CD8-positive, alpha-beta memory T cell (primary cell): Measurements from ENCODE around the gene SCTR. TPM values are rescaled to one million over a fixed set of nuclear protein-coding genes. Genes with fewer than 3 reads are reported as not detected.

Experiments
- CTCF ChIA-PET: fragments of 350-600 bp; sonication (Branson Sonifier 250); formaldehyde crosslinking; loops from one replicate; lab custom pipeline; 2021; ENCODE audit warnings: antibody characterized with exemption; lab: Charles Lee
- POLR2A ChIA-PET: fragments of 350-600 bp; sonication (Branson Sonifier 250); formaldehyde crosslinking; loops from one replicate; lab custom pipeline; 2021; ENCODE audit warnings: antibody characterized with exemption; lab: Charles Lee
- DNase-seq, 5 donors: peaks; one replicate each; pipeline versions ENCODE4 v3.0.0 to v3.0.0-alpha.2; 2020 to 2022; ENCODE audit warnings: mixed read lengths in 1 of 5
- H3K27ac ChIP-seq: one replicate; pipeline ENCODE4 v1.7.0; 2013; ENCODE audit warnings: low read depth, mild to moderate bottlenecking, low read length, moderate library complexity
- H3K27me3 ChIP-seq: 2 replicates; pipeline ENCODE4 v1.7.0; 2013; ENCODE audit warnings: low read length, mild to moderate bottlenecking; ENCODE audit not compliant: insufficient read depth, poor library complexity, severe bottlenecking
- H3K36me3 ChIP-seq: 2 replicates; pipeline ENCODE4 v1.7.0; 2013; ENCODE audit warnings: mild to moderate bottlenecking, low read length, moderate library complexity; ENCODE audit not compliant: insufficient read depth
- H3K4me1 ChIP-seq: 2 replicates; pipeline ENCODE4 v1.7.0; 2013; ENCODE audit warnings: mild to moderate bottlenecking, low read length, moderate library complexity; ENCODE audit not compliant: insufficient read depth
- H3K4me3 ChIP-seq: 2 replicates; pipeline ENCODE4 v1.7.0; 2013; ENCODE audit warnings: mild to moderate bottlenecking, low read length
- H3K9me3 ChIP-seq: 2 replicates; pipeline ENCODE4 v1.7.0; 2013; ENCODE audit warnings: mild to moderate bottlenecking, low read length
- H3K27ac Mint-ChIP-seq, 8 donors: one replicate each; pipeline ENCODE4 v1.8.0; 2020 to 2021; ENCODE audit warnings: mixed read lengths in 8 of 8, mild to moderate bottlenecking in 6 of 8, inconsistent platforms in 3 of 8, moderate library complexity in 3 of 8
- H3K27me3 Mint-ChIP-seq, 2 donors: one replicate each; pipeline ENCODE4 v1.8.0; 2020 to 2021; ENCODE audit warnings: mixed read lengths in 2 of 2, mild to moderate bottlenecking in 1 of 2, moderate library complexity in 1 of 2
- H3K36me3 Mint-ChIP-seq, 3 donors: one replicate each; pipeline ENCODE4 v1.8.0; 2020 to 2021; ENCODE audit warnings: mixed read lengths in 3 of 3, inconsistent platforms in 1 of 3, mild to moderate bottlenecking in 1 of 3
- H3K4me1 Mint-ChIP-seq, 3 donors: one replicate each; pipeline ENCODE4 v1.8.0; 2020 to 2021; ENCODE audit warnings: mixed read lengths in 3 of 3, inconsistent platforms in 1 of 3, mild to moderate bottlenecking in 1 of 3
- H3K4me3 Mint-ChIP-seq, 7 donors: one replicate each; pipeline ENCODE4 v1.8.0; 2020 to 2021; ENCODE audit warnings: mixed read lengths in 7 of 7, mild to moderate bottlenecking in 6 of 7, moderate library complexity in 4 of 7, inconsistent platforms in 2 of 7
- H3K9me3 Mint-ChIP-seq, 5 donors: one replicate each; pipeline ENCODE4 v1.8.0; 2020 to 2022; ENCODE audit warnings: mixed read lengths in 5 of 5, mild to moderate bottlenecking in 3 of 5, moderate library complexity in 2 of 5, inconsistent platforms in 1 of 5
- polyA plus RNA-seq: library from polyadenylated mRNA; unstranded; fragments of 300-500 nt; fragmentation: Illumina TruSeq; gene quantifications from one replicate; pipeline ENCODE4 v1.2.3, GENCODE V29; 2021
- total RNA-seq, 2 experiments: library from RNA; stranded (reverse); gene quantifications; one replicate each; pipeline ENCODE4 v1.2.3, GENCODE V29; 2021

SCTR gene
- total and polyA plus RNA-seq, 3 experiments from 2014 or later, result not detected

GRCh38 chr2:119489232-119489952, 34.9 kb downstream of the SCTR start:
- Histone ChIP-seq H3K9me3 (no peaks in the 10 kb centered on the region), H3K4me3 (no peak overlapping the region), H3K4me1 (no peaks in the 10 kb centered on the region), H3K36me3 (no peaks in the 10 kb centered on the region), H3K27me3 (no peaks in the 10 kb centered on the region), H3K27ac (no peak overlapping the region)
- no peak overlapping the region for H3K4me3 Mint-ChIP-seq
- no peak for DNase-seq
- H3K27me3 Mint-ChIP-seq, result peaks cover 2% of the 10 kb centered on the region in 2 donors
- H3K4me1 Mint-ChIP-seq, result no peaks in the 10 kb centered on the region
- CTCF ChIA-PET, result no interaction called here
- no peaks in the 10 kb centered on the region for H3K36me3 Mint-ChIP-seq
- no peaks in the 10 kb centered on the region for H3K9me3 Mint-ChIP-seq
- POLR2A ChIA-PET, result no interaction called here
- H3K27ac Mint-ChIP-seq, result no peak overlapping the region

GRCh38 chr2:119488245-119489214, 35.8 kb downstream of the SCTR start:
- Histone ChIP-seq H3K9me3 (no peaks in the 10 kb centered on the region), H3K4me3 (no peak overlapping the region), H3K36me3 (no peaks in the 10 kb centered on the region), H3K4me1 (no peaks in the 10 kb centered on the region), H3K27ac (no peak overlapping the region), H3K27me3 (no peaks in the 10 kb centered on the region)
- Mint-ChIP-seq H3K4me3 (no peak overlapping the region), H3K27me3 (peaks cover 3 to 5% of the 10 kb centered on the region in 2 donors), H3K27ac (no peak overlapping the region), H3K9me3 (no peaks in the 10 kb centered on the region), H3K4me1 (no peaks in the 10 kb centered on the region), H3K36me3 (no peaks in the 10 kb centered on the region)
- POLR2A ChIA-PET, result no interaction called here
- no peak for DNase-seq
- CTCF ChIA-PET, result interaction anchor here (1.1 kb wide), 1 partner anchor 9 kb away, joined by 3 read pairs; no protein-coding TSS in a partner anchor

- Mint-ChIP-seq H3K27me3 (peaks cover 5% of the 10 kb centered on the region in 2 donors), H3K9me3 (no peaks in the 10 kb centered on the region), H3K4me3 (no peak overlapping the region), H3K4me1 (no peaks in the 10 kb centered on the region), H3K27ac (peak overlapping the region in 1 of 8 donors; percentile 47), H3K36me3 (no peaks in the 10 kb centered on the region)
- Histone ChIP-seq H3K4me1 (no peaks in the 10 kb centered on the region), H3K27me3 (no peaks in the 10 kb centered on the region), H3K27ac (no peak overlapping the region), H3K4me3 (no peak overlapping the region), H3K36me3 (no peaks in the 10 kb centered on the region), H3K9me3 (no peaks in the 10 kb centered on the region)
- ChIA-PET CTCF (interaction anchor here (1.1 kb wide), 1 partner anchor 8 kb away, joined by 3 read pairs; no protein-coding TSS in a partner anchor), POLR2A (no interaction called here)
- no peak for DNase-seq
Measured at GRCh38 chr2:119487434-119488244, 36.6 kb downstream of the SCTR start.

- DNase-seq, result no peak
- ChIA-PET CTCF (no interaction called here), POLR2A (no interaction called here)
- H3K9me3 Mint-ChIP-seq, result no peaks in the 10 kb centered on the region
- no peak overlapping the region for H3K4me3 Mint-ChIP-seq
- H3K36me3 Mint-ChIP-seq, result no peaks in the 10 kb centered on the region
- no peak overlapping the region for H3K27ac ChIP-seq
- H3K27me3 Mint-ChIP-seq, result peaks cover 5% of the 10 kb centered on the region in 2 donors
- H3K27me3 ChIP-seq, result no peaks in the 10 kb centered on the region
- H3K36me3 ChIP-seq, result no peaks in the 10 kb centered on the region
- H3K4me3 ChIP-seq, result no peak overlapping the region
- no peaks in the 10 kb centered on the region for H3K4me1 ChIP-seq
- no peaks in the 10 kb centered on the region for H3K9me3 ChIP-seq
- H3K27ac Mint-ChIP-seq, result no peak overlapping the region
- H3K4me1 Mint-ChIP-seq, result no peaks in the 10 kb centered on the region
Measured at GRCh38 chr2:119486886-119487285, 37.4 kb downstream of the SCTR start.

DNA sequence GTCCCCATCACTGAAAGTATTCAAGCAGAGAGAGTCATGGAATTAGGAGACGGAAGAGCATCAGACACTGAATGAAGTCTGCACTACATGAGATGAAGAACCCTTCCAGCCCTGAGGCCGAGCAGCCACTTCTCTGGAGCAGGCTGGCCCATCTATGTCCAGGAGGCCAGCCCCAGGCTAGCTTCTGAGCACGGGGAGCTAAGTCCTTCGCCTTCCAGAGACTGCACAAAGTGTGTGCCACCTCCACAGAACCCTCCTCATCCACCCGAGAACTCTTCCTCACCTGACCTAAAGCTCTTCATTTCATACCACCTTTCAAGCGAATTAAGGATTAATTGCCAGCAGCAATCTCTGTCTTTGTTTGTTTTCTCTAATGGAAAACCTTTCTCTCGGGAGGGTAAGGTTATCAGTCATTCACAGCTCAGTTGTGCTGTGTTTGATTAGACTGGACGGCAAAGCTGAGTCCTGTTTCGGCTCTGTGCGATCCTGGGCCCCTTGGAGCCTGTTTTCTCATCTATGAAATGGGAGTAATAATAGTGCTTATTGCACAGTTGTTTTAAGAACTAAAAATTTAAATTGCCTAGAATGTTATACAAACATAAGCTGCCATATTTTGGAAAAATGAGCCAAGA, 38.0 kb downstream of the SCTR start:
- H3K4me1 Mint-ChIP-seq, result no peaks in the 10 kb centered on the region
- ChIA-PET POLR2A (no interaction called here), CTCF (no interaction called here)
- Histone ChIP-seq H3K4me3 (no peak overlapping the region), H3K9me3 (no peaks in the 10 kb centered on the region), H3K27ac (no peak overlapping the region), H3K27me3 (no peaks in the 10 kb centered on the region), H3K36me3 (no peaks in the 10 kb centered on the region), H3K4me1 (no peaks in the 10 kb centered on the region)
- peaks cover 5 to 6% of the 10 kb centered on the region in 2 donors for H3K27me3 Mint-ChIP-seq
- H3K4me3 Mint-ChIP-seq, result no peak overlapping the region
- no peak overlapping the region for H3K27ac Mint-ChIP-seq
- DNase-seq, result no peak
- no peaks in the 10 kb centered on the region for H3K9me3 Mint-ChIP-seq
- no peaks in the 10 kb centered on the region for H3K36me3 Mint-ChIP-seq

- Mint-ChIP-seq H3K4me3 (no peak overlapping the region), H3K4me1 (no peaks in the 10 kb centered on the region), H3K27me3 (peaks cover 5 to 8% of the 10 kb centered on the region in 2 donors), H3K27ac (no peak overlapping the region), H3K9me3 (no peaks in the 10 kb centered on the region), H3K36me3 (no peaks in the 10 kb centered on the region)
- no peak overlapping the region for H3K4me3 ChIP-seq
- H3K4me1 ChIP-seq, result no peaks in the 10 kb centered on the region
- DNase-seq, result no peak
- H3K9me3 ChIP-seq, result no peaks in the 10 kb centered on the region
- H3K27ac ChIP-seq, result no peak overlapping the region
- ChIA-PET CTCF (no interaction called here), POLR2A (no interaction called here)
- H3K36me3 ChIP-seq, result no peaks in the 10 kb centered on the region
- no peaks in the 10 kb centered on the region for H3K27me3 ChIP-seq
Measured at GRCh38 chr2:119485336-119486110, 38.8 kb downstream of the SCTR start.

GRCh38 chr2:119484834-119485233, 39.4 kb downstream of the SCTR start:
- no peaks in the 10 kb centered on the region for H3K9me3 Mint-ChIP-seq
- H3K4me3 Mint-ChIP-seq, result no peak overlapping the region
- CTCF ChIA-PET, result no interaction called here

More at GRCh38 chr2:119484834-119485233, 39.4 kb downstream of the SCTR start:
- H3K36me3 ChIP-seq, result no peaks in the 10 kb centered on the region
- no peak overlapping the region for H3K4me3 ChIP-seq
- no peaks in the 10 kb centered on the region for H3K4me1 Mint-ChIP-seq
- peaks cover 5 to 14% of the 10 kb centered on the region in 2 donors for H3K27me3 Mint-ChIP-seq
- no peaks in the 10 kb centered on the region for H3K4me1 ChIP-seq
- POLR2A ChIA-PET, result no interaction called here
- DNase-seq, result no peak
- no peak overlapping the region for H3K27ac ChIP-seq
- H3K9me3 ChIP-seq, result no peaks in the 10 kb centered on the region
- H3K27me3 ChIP-seq, result no peaks in the 10 kb centered on the region
- no peaks in the 10 kb centered on the region for H3K36me3 Mint-ChIP-seq
- H3K27ac Mint-ChIP-seq, result no peak overlapping the region
